OCI-LY1 (cell line): Measurements from ENCODE around the gene MAPT.
"Not testable (repeated sequence)": the region's sequence is repeated elsewhere in the genome, so short reads cannot be mapped to it uniquely, and the experiment has no call there.

Experiments
- H2AFZ ChIP-seq: fragments of 200-600 bp; sonication (generic), shearing (Covaris generic); 2 replicates; pipeline ENCODE4 v1.6.0; 2014; ENCODE audit warnings: antibody characterized with exemption, mild to moderate bottlenecking, low read length
- H3F3A ChIP-seq: fragments of 200-600 bp; sonication (generic), shearing (Covaris generic); 2 replicates; pipeline ENCODE4 v1.6.0; 2014; ENCODE audit warnings: mild to moderate bottlenecking, antibody characterized with exemption, low read length, moderate library complexity; ENCODE audit not compliant: insufficient read depth
- H3K27ac ChIP-seq: fragments of 200-600 bp; sonication (generic); 2 replicates; pipeline ENCODE4 v1.5.1; 2014; ENCODE audit warnings: low read length, mixed run types, mild to moderate bottlenecking, low read depth; ENCODE audit not compliant: poor library complexity, severe bottlenecking
- H3K27me3 ChIP-seq: fragments of 200-600 bp; sonication (generic); 2 replicates; pipeline ENCODE4 v1.6.0; 2014; ENCODE audit warnings: antibody characterized with exemption, mild to moderate bottlenecking, low read length, moderate library complexity; ENCODE audit not compliant: insufficient read depth
- H3K36me3 ChIP-seq: fragments of 200-600 bp; sonication (generic); 2 replicates; pipeline ENCODE4 v1.6.1; 2014; ENCODE audit warnings: mild to moderate bottlenecking, antibody characterized with exemption, low read length, moderate library complexity, mixed read lengths; ENCODE audit not compliant: insufficient read depth
- H3K4me1 ChIP-seq: fragments of 200-600 bp; sonication (generic); 2 replicates; pipeline ENCODE4 v1.5.1; 2014; ENCODE audit warnings: mild to moderate bottlenecking, low read length, moderate library complexity; ENCODE audit not compliant: insufficient read depth, severe bottlenecking
- H3K4me2 ChIP-seq: fragments of 200-600 bp; sonication (generic), shearing (Covaris generic); 2 replicates; pipeline ENCODE4 v1.6.1; 2014; ENCODE audit warnings: low read length
- H3K4me3 ChIP-seq: fragments of 200-600 bp; sonication (generic); 2 replicates; pipeline ENCODE4 v1.5.1; 2014; ENCODE audit warnings: low read length, low read depth, mild to moderate bottlenecking, mixed read lengths; ENCODE audit not compliant: poor library complexity, severe bottlenecking
- H3K79me2 ChIP-seq: fragments of 200-600 bp; shearing (Covaris generic); 2 replicates; pipeline ENCODE4 v1.6.1; 2016; ENCODE audit warnings: mixed run types, low read length, mixed read lengths; ENCODE audit not compliant: insufficient read depth
- H3K9ac ChIP-seq: fragments of 200-600 bp; sonication (generic), shearing (Covaris generic); 2 replicates; pipeline ENCODE4 v1.6.1; 2014; ENCODE audit warnings: mild to moderate bottlenecking, low read length, mixed read lengths
- H3K9me2 ChIP-seq: fragments of 200-600 bp; sonication (generic), shearing (Covaris generic); 2 replicates; pipeline ENCODE4 v1.6.1; 2014; ENCODE audit warnings: low read depth, mild to moderate bottlenecking, low read length, mixed read lengths
- H3K9me3 ChIP-seq: fragments of 200-600 bp; shearing (Covaris generic); 2 replicates; pipeline ENCODE4 v1.6.1; 2014; ENCODE audit warnings: low read length, mixed read lengths
- H4K20me1 ChIP-seq: fragments of 200-600 bp; sonication (generic), shearing (Covaris generic); 2 replicates; pipeline ENCODE4 v1.6.0; 2016; ENCODE audit warnings: mild to moderate bottlenecking, low read length; ENCODE audit not compliant: insufficient read depth
- EZH2 ChIP-seq: fragments of 200-600 bp; sonication (generic), shearing (Covaris generic); IDR thresholded peaks from 2 replicates; pipeline ENCODE4 v1.8.0; 2017; ENCODE audit warnings: borderline replicate concordance, mixed run types, mild to moderate bottlenecking, antibody characterized with exemption, low read length, moderate library complexity, mixed read lengths
- TF ChIP-seq, protein P1 (sequence below): fragments of 200-600 bp; sonication (generic), shearing (Covaris generic); IDR thresholded peaks from 2 replicates; pipeline ENCODE4 v1.5.1; 2017; ENCODE audit warnings: mild to moderate bottlenecking, antibody characterized with exemption, low read length, moderate library complexity, mixed read lengths

Gene MAPT

GRCh38 chr17:45912319-45912718 lies 18.0 kb downstream of the MAPT start:
- H3K4me1 ChIP-seq: no peaks in the 10 kb centered on the region
- no peak overlapping the region for H3K4me2 ChIP-seq
- no peaks in the 10 kb centered on the region for H3K9me2 ChIP-seq

GRCh38 chr17:45913030-45913429 lies 18.7 kb downstream of the MAPT start:
- H3K36me3 ChIP-seq, H3K9me3 ChIP-seq, H3K9ac ChIP-seq, H4K20me1 ChIP-seq, H2AFZ ChIP-seq, H3K27me3 ChIP-seq, H3K79me2 ChIP-seq, H3F3A ChIP-seq, H3K27ac ChIP-seq, H3K4me2 ChIP-seq, H3K9me2 ChIP-seq, H3K4me3 ChIP-seq, H3K4me1 ChIP-seq: not testable (repeated sequence)

More at GRCh38 chr17:45912319-45912718, 18.0 kb downstream of the MAPT start:
- Histone ChIP-seq H3K4me3 (no peak overlapping the region), H3K27me3 (peaks cover 9% of the 10 kb centered on the region; the same call in 1 of the 2 replicates), H3K79me2 (no peaks in the 10 kb centered on the region), H2AFZ (no peak overlapping the region), H3K9ac (no peak overlapping the region), H4K20me1 (no peaks in the 10 kb centered on the region), H3F3A (no peaks in the 10 kb centered on the region), H3K27ac (no peak overlapping the region), H3K9me3 (no peaks in the 10 kb centered on the region), H3K36me3 (no peaks in the 10 kb centered on the region; the same call in 1 of the 2 replicates)
- no peak for TF ChIP-seq EZH2
- TF ChIP-seq, protein P1, sequence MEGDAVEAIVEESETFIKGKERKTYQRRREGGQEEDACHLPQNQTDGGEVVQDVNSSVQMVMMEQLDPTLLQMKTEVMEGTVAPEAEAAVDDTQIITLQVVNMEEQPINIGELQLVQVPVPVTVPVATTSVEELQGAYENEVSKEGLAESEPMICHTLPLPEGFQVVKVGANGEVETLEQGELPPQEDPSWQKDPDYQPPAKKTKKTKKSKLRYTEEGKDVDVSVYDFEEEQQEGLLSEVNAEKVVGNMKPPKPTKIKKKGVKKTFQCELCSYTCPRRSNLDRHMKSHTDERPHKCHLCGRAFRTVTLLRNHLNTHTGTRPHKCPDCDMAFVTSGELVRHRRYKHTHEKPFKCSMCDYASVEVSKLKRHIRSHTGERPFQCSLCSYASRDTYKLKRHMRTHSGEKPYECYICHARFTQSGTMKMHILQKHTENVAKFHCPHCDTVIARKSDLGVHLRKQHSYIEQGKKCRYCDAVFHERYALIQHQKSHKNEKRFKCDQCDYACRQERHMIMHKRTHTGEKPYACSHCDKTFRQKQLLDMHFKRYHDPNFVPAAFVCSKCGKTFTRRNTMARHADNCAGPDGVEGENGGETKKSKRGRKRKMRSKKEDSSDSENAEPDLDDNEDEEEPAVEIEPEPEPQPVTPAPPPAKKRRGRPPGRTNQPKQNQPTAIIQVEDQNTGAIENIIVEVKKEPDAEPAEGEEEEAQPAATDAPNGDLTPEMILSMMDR: no peak

DNA sequence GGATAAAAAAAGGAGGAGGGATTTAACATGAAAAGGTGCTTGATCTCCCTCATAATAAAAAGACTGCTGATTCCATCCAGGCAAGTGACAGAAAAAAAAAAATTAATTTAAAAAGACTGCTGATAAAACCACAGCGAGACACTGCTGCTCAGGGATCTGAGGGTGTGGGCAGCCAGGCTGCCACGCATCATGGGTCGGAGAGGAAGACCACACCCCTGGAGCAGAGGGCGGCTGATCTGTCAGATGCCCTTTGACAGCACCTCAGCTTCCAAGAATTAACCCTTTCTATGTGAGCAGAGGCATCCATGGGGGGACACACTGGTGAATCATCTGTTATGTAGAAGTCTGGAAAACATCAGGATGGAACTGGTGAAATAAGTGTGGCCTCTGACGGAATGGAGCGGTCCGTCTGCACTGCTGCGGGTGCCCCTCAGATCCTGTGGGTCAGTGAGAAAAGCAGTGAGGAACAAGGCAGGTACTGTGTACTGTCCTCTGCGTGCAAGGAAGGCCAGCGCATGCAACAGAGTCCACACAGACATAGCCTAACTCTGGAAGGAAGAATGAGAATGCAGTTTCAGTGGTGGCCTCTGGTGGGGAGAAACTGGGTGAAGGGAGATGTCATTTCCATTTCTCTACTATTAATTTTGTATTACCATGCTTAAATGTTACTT lies 19.8 kb downstream of the MAPT start:
- no peak for TF ChIP-seq EZH2
- TF ChIP-seq, protein P1: no peak

GRCh38 chr17:45915263-45915662 lies 20.9 kb downstream of the MAPT start:
- Histone ChIP-seq H3K9me2 (no peaks in the 10 kb centered on the region), H3K9ac (no peak overlapping the region), H3F3A (no peaks in the 10 kb centered on the region), H3K4me2 (no peak overlapping the region), H3K9me3 (no peaks in the 10 kb centered on the region), H2AFZ (no peak overlapping the region), H3K36me3 (no peaks in the 10 kb centered on the region; the same call in 1 of the 2 replicates), H3K79me2 (no peaks in the 10 kb centered on the region), H3K27ac (no peak overlapping the region), H4K20me1 (no peaks in the 10 kb centered on the region), H3K4me3 (no peak overlapping the region), H3K4me1 (no peaks in the 10 kb centered on the region), H3K27me3 (peaks cover 9% of the 10 kb centered on the region; the same call in 1 of the 2 replicates)
- TF ChIP-seq, protein P1: no peak
- no peak for TF ChIP-seq EZH2

More for the DNA sequence above, 19.8 kb downstream of the MAPT start:
- Histone ChIP-seq H3K27me3 (peaks cover 9% of the 10 kb centered on the region; the same call in 1 of the 2 replicates), H3K9me2 (no peaks in the 10 kb centered on the region), H3K36me3 (no peaks in the 10 kb centered on the region; the same call in 1 of the 2 replicates), H2AFZ (no peak overlapping the region), H3K79me2 (no peaks in the 10 kb centered on the region), H4K20me1 (no peaks in the 10 kb centered on the region), H3K4me1 (no peaks in the 10 kb centered on the region), H3F3A (no peaks in the 10 kb centered on the region), H3K9ac (no peak overlapping the region), H3K4me3 (no peak overlapping the region), H3K4me2 (no peak overlapping the region), H3K9me3 (no peaks in the 10 kb centered on the region), H3K27ac (no peak overlapping the region)
